Astrocyte (in vitro differentiated cells and primary cell): ENCODE data around the gene PGBD2. TPM values are rescaled to one million over a fixed set of nuclear protein-coding genes. Genes with fewer than 3 reads are reported as not detected.

Experiments
- DNase-seq: peaks from one replicate; pipeline ENCODE4 v3.0.0-alpha.2; 2010; ENCODE audit warnings: low read depth
- FAIRE-seq: peaks from 2 replicates; lab custom pipeline; 2011; peaks lifted over from hg19 to GRCh38; lab: Jason Lieb, UNC
- H2AFZ ChIP-seq: 2 replicates; pipeline ENCODE4 v1.6.0; 2012; ENCODE audit warnings: low read depth, low read length, inconsistent platforms
- H3K27ac ChIP-seq: 2 replicates; pipeline ENCODE4 v1.5.1; 2011; ENCODE audit warnings: low read depth, low read length, inconsistent platforms
- H3K27me3 ChIP-seq: 2 replicates; pipeline ENCODE4 v1.6.0; 2011; ENCODE audit warnings: low read length, inconsistent platforms; ENCODE audit not compliant: insufficient read depth
- H3K36me3 ChIP-seq: 2 replicates; pipeline ENCODE4 v1.5.1; 2011; ENCODE audit warnings: low read length, inconsistent platforms; ENCODE audit not compliant: insufficient read depth
- H3K4me1 ChIP-seq: 2 replicates; pipeline ENCODE4 v1.5.1; 2011; ENCODE audit warnings: low read length, inconsistent platforms; ENCODE audit not compliant: insufficient read depth
- H3K4me2 ChIP-seq: 2 replicates; pipeline ENCODE4 v1.6.0; 2012; ENCODE audit warnings: low read length, inconsistent platforms
- H3K4me3 ChIP-seq: 2 replicates; pipeline ENCODE4 v1.5.1; 2011; ENCODE audit warnings: low read depth, mild to moderate bottlenecking, low read length, inconsistent platforms; ENCODE audit not compliant: insufficient read depth
- H3K79me2 ChIP-seq: 2 replicates; pipeline ENCODE4 v1.6.0; 2012; ENCODE audit warnings: mild to moderate bottlenecking, low read length, inconsistent platforms; ENCODE audit not compliant: insufficient read depth
- H3K9ac ChIP-seq: 2 replicates; pipeline ENCODE4 v1.6.0; 2012; ENCODE audit warnings: mild to moderate bottlenecking, low read length, inconsistent platforms
- H3K9me3 ChIP-seq: 2 replicates; pipeline ENCODE4 v1.5.1; 2012; ENCODE audit warnings: low read depth, mild to moderate bottlenecking, low read length, inconsistent platforms; ENCODE audit not compliant: insufficient read depth
- H4K20me1 ChIP-seq: 2 replicates; pipeline ENCODE4 v1.6.0; 2012; ENCODE audit warnings: low read length, inconsistent platforms; ENCODE audit not compliant: insufficient read depth
- H3K27ac Mint-ChIP-seq: one replicate; pipeline ENCODE4 v1.8.0; 2021; ENCODE audit warnings: mild to moderate bottlenecking, mixed read lengths; ENCODE audit not compliant: unreplicated experiment
- H3K27me3 Mint-ChIP-seq: one replicate; pipeline ENCODE4 v1.8.0; 2021; ENCODE audit warnings: low read depth, mixed read lengths; ENCODE audit not compliant: unreplicated experiment
- H3K36me3 Mint-ChIP-seq: one replicate; pipeline ENCODE4 v1.8.0; 2021; ENCODE audit warnings: low read depth, mixed read lengths; ENCODE audit not compliant: unreplicated experiment
- H3K4me1 Mint-ChIP-seq: one replicate; pipeline ENCODE4 v1.8.0; 2021; ENCODE audit warnings: low read depth, mixed read lengths; ENCODE audit not compliant: unreplicated experiment
- H3K4me3 Mint-ChIP-seq: one replicate; pipeline ENCODE4 v1.8.0; 2021; ENCODE audit warnings: mild to moderate bottlenecking, moderate library complexity, mixed read lengths; ENCODE audit not compliant: unreplicated experiment
- H3K9me3 Mint-ChIP-seq: one replicate; pipeline ENCODE4 v1.8.0; 2021; ENCODE audit warnings: mild to moderate bottlenecking, mixed read lengths; ENCODE audit not compliant: unreplicated experiment
- CTCF ChIP-seq: IDR thresholded peaks from 2 replicates; pipeline ENCODE4 v1.5.1; 2011; ENCODE audit warnings: low read depth, mild to moderate bottlenecking, inconsistent platforms, low read length, moderate library complexity; ENCODE audit not compliant: insufficient read depth
- EZH2 ChIP-seq: IDR thresholded peaks from 2 replicates; pipeline ENCODE4 v1.6.1; 2012; ENCODE audit warnings: mild to moderate bottlenecking, low read length, inconsistent platforms; ENCODE audit not compliant: insufficient read depth
- total RNA-seq: library from RNA; stranded (reverse); gene quantifications from 2 replicates; pipeline ENCODE4 v1.2.1, GENCODE V29; 2021

Gene PGBD2
- total RNA-seq, 1 donor from 2014 or later: 6.2 TPM

GRCh38 chr1:248901578-248901977 lies 4.5 kb upstream of the PGBD2 start:
- DNase-seq (no peak), FAIRE-seq (no peak)
- H3K9ac ChIP-seq: no peak overlapping the region
- Mint-ChIP-seq H3K36me3 (no peaks in the 10 kb centered on the region), H3K4me3 (no peak overlapping the region), H3K9me3 (no peaks in the 10 kb centered on the region), H3K27ac (no peak overlapping the region), H3K27me3 (no peaks in the 10 kb centered on the region), H3K4me1 (no peaks in the 10 kb centered on the region)
- no peak overlapping the region for H3K4me3 ChIP-seq
- no peaks in the 10 kb centered on the region for H4K20me1 ChIP-seq
- no peak overlapping the region for H2AFZ ChIP-seq
- H3K27ac ChIP-seq: no peak overlapping the region
- no peaks in the 10 kb centered on the region for H3K36me3 ChIP-seq
- H3K4me1 ChIP-seq: peaks cover 5% of the 10 kb centered on the region
- no peak for TF ChIP-seq CTCF
- no peak for TF ChIP-seq EZH2
- no peaks in the 10 kb centered on the region for H3K79me2 ChIP-seq
- H3K27me3 ChIP-seq: no peaks in the 10 kb centered on the region
- no peak overlapping the region for H3K4me2 ChIP-seq
- H3K9me3 ChIP-seq: no peaks in the 10 kb centered on the region

GRCh38 chr1:248904437-248905216 lies 1.4 kb upstream of the PGBD2 start:
- H2AFZ ChIP-seq: no peak overlapping the region
- no peaks in the 10 kb centered on the region for H3K36me3 ChIP-seq
- FAIRE-seq (no peak), DNase-seq (no peak)
- no peak for TF ChIP-seq CTCF
- no peak for TF ChIP-seq EZH2
- no peak overlapping the region for H3K9ac ChIP-seq
- Mint-ChIP-seq H3K36me3 (no peaks in the 10 kb centered on the region), H3K4me3 (no peak overlapping the region), H3K27ac (no peak overlapping the region), H3K4me1 (peaks cover 8% of the 10 kb centered on the region), H3K27me3 (no peaks in the 10 kb centered on the region), H3K9me3 (no peaks in the 10 kb centered on the region)
- H3K4me3 ChIP-seq: no peak overlapping the region
- no peaks in the 10 kb centered on the region for H3K27me3 ChIP-seq
- no peaks in the 10 kb centered on the region for H3K9me3 ChIP-seq
- no peaks in the 10 kb centered on the region for H4K20me1 ChIP-seq
- no peak overlapping the region for H3K27ac ChIP-seq
- H3K4me1 ChIP-seq: peaks cover 10% of the 10 kb centered on the region
- no peak overlapping the region for H3K4me2 ChIP-seq
- peaks cover 26% of the 10 kb centered on the region for H3K79me2 ChIP-seq

- H3K36me3 ChIP-seq: no peaks in the 10 kb centered on the region
- H2AFZ ChIP-seq: peak overlapping the region; percentile 100
- H3K27me3 ChIP-seq: no peaks in the 10 kb centered on the region
- peaks cover 8% of the 10 kb centered on the region for H3K4me1 Mint-ChIP-seq
- H4K20me1 ChIP-seq: no peaks in the 10 kb centered on the region
- no peaks in the 10 kb centered on the region for H3K27me3 Mint-ChIP-seq
- peak overlapping the region; percentile 94 for H3K4me3 Mint-ChIP-seq
- H3K4me3 ChIP-seq: peak overlapping the region; percentile 90
- no peaks in the 10 kb centered on the region for H3K9me3 Mint-ChIP-seq
- H3K4me1 ChIP-seq: peaks cover 10% of the 10 kb centered on the region
- H3K4me2 ChIP-seq: peak overlapping the region; percentile 97
- peaks cover 7% of the 10 kb centered on the region for H3K36me3 Mint-ChIP-seq
- peak overlapping the region; percentile 85 for H3K27ac Mint-ChIP-seq
- no peak for TF ChIP-seq EZH2
- TF ChIP-seq CTCF: no peak
- FAIRE-seq: no peak
- H3K9ac ChIP-seq: peak overlapping the region; percentile 89
- no peak for DNase-seq
- peak overlapping the region; percentile 94 for H3K27ac ChIP-seq
- peaks cover 30% of the 10 kb centered on the region for H3K79me2 ChIP-seq
- H3K9me3 ChIP-seq: no peaks in the 10 kb centered on the region
Measured at GRCh38 chr1:248905662-248906008, 400 bp upstream of the PGBD2 start.
